ENCODE data around the gene SH3RF1.

SH3RF1 gene

GRCh38 chr4:169061386-169061785 is 209.4 kb downstream of the SH3RF1 start:
- no peak overlapping the region for H3K4me3 Mint-ChIP-seq
- CTCF ChIA-PET, result no interaction called here
- H3K27ac Mint-ChIP-seq, result no peak overlapping the region
- DNase-seq, result no peak
- H3K4me1 Mint-ChIP-seq, result no peaks in the 10 kb centered on the region
- H3K9me3 Mint-ChIP-seq, result no peaks in the 10 kb centered on the region
- H3K27me3 Mint-ChIP-seq, result no peaks in the 10 kb centered on the region
- no peaks in the 10 kb centered on the region for H3K36me3 Mint-ChIP-seq

DNA sequence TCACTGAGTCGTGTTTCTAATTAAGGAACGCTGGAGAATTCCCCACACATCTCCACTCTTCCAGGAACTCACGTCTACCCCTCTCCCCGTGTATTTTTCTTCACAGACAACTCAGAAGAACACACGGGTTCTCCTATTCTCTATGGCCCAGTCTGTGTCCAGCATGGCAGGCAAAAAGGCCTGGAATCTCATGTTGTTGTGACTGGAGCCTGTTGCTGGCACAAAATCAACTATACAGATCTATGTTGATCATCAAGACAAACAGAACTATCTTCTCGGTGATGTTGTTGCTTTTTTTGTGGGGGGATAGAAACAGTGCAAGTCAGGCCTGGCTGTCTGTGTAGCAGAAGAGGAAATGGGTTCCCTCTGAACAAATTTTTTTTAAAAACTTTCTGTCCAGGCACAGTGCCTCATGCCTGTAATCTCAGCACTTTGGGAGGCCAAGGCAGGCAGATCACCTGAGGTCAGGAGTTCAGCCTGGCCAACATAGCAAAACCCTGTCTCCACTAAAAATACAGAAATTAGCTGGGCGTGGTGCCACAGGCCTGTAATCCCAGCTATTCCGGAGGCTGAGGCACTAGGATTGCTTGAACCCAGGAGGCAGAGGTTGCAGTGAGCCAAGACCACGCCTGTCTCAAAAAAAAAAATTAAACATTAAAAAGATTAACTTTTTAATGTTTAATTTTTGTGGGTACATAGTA is 210.2 kb downstream of the SH3RF1 start:
- no peaks in the 10 kb centered on the region for H3K4me1 Mint-ChIP-seq
- H3K4me3 Mint-ChIP-seq, result no peak overlapping the region
- no peaks in the 10 kb centered on the region for H3K36me3 Mint-ChIP-seq
- CTCF ChIA-PET, result no interaction called here
- no peaks in the 10 kb centered on the region for H3K27me3 Mint-ChIP-seq
- no peak overlapping the region for H3K27ac Mint-ChIP-seq
- DNase-seq, result no peak
- H3K9me3 Mint-ChIP-seq, result no peaks in the 10 kb centered on the region

- peaks cover 2% of the 10 kb centered on the region for H3K27me3 Mint-ChIP-seq
- CTCF ChIA-PET, result no interaction called here
- H3K4me1 Mint-ChIP-seq, result no peaks in the 10 kb centered on the region
- H3K36me3 Mint-ChIP-seq, result no peaks in the 10 kb centered on the region
- DNase-seq, result no peak
- H3K27ac Mint-ChIP-seq, result no peak overlapping the region
- H3K9me3 Mint-ChIP-seq, result no peaks in the 10 kb centered on the region
- H3K4me3 Mint-ChIP-seq, result no peak overlapping the region
Measured at GRCh38 chr4:169059306-169060211, 211.2 kb downstream of the SH3RF1 start.

DNA sequence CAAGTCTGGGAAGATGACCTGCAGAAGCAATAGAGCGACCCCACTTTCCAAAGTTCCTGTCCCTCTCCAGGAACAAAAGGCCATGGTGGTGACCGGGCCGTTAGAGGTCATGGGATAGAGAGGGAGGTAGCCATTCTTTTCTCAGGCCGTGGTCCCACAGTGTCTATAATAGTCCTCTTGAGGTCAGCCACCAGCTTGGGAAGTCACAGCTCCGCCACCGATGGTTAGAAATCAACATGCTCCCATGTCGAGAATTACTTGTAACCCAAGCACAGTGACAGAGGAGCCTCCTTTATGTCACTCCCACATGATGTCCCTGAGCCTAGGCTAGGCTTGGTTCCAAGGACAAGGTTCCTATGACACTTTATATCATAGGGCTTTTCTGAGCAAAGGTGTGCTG is 212.4 kb downstream of the SH3RF1 start:
- Mint-ChIP-seq H3K36me3 (no peaks in the 10 kb centered on the region), H3K27ac (no peak overlapping the region), H3K4me3 (no peak overlapping the region), H3K4me1 (no peaks in the 10 kb centered on the region), H3K27me3 (peaks cover 3% of the 10 kb centered on the region), H3K9me3 (no peaks in the 10 kb centered on the region)
- DNase-seq, result no peak
- CTCF ChIA-PET, result no interaction called here

DNA sequence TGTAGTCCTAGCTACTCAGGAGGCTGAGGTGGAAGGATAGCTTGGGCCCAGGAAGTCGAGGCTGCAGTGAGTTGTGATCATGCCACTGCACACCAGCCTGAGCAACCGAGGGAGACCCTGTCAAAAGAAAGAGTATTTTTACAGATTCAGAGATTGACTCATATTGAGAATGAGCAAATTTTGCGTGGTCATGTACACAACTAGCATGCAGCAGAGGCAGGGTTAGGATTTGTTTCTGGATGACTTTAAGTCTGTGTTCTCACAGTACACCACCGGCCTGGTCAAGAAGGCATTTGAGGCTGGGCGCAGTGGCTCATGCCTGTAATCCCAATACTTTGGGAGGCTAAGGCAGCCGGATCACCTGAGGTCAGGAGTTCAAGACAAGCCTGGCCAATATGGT is 215.9 kb downstream of the SH3RF1 start:
- H3K36me3 Mint-ChIP-seq, result no peaks in the 10 kb centered on the region
- H3K4me3 Mint-ChIP-seq, result no peak overlapping the region
- peaks cover 3% of the 10 kb centered on the region for H3K27me3 Mint-ChIP-seq
- CTCF ChIA-PET, result no interaction called here
- DNase-seq, result no peak
- H3K4me1 Mint-ChIP-seq, result no peaks in the 10 kb centered on the region
- no peaks in the 10 kb centered on the region for H3K9me3 Mint-ChIP-seq
- no peak overlapping the region for H3K27ac Mint-ChIP-seq

- no peak overlapping the region for H3K4me3 Mint-ChIP-seq
- H3K9me3 Mint-ChIP-seq, result no peaks in the 10 kb centered on the region
- no peaks in the 10 kb centered on the region for H3K4me1 Mint-ChIP-seq
- H3K27me3 Mint-ChIP-seq, result peaks cover 3% of the 10 kb centered on the region
- H3K27ac Mint-ChIP-seq, result no peak overlapping the region
- H3K36me3 Mint-ChIP-seq, result no peaks in the 10 kb centered on the region
- CTCF ChIA-PET, result no interaction called here
- DNase-seq, result no peak
Measured at GRCh38 chr4:169052594-169052945, 218.2 kb downstream of the SH3RF1 start.

DNA sequence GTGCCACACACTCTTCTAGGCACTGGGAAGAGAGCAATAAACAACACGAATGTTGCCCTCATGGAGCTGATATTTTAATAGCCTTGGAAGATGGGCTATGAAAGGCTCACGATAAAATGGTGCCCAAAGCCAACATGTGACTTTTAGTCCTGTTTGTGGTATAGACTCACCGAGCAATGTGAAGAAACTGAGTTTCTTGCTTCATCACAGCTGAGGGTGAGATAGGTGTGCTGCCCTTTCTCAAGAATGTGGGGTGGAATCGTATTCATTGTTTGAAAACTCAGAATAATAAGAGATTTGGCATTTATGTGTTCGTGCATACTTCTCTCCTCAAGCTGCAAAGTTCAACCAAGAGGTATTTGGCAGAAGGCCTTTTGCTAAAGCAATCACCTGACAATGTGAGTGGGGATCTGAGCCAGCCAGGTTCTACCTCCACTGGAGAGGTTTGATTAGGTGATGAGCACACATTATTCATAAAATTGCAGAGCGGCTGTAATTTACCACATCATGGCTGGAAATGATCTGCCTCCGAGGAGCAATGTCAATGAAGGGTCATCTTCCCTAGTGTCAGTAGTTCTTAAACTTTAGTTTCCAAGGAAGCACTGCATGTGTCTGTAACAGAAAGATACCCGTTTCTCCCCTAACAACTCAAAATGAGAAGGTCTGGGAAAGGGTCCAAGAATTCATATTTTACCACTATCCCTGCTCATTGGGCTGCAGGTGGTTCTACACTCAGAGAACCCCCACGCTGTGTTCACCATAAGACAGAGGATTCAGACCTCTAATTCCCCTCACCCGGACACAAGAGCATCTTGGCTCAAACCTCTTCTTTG is 218.8 kb downstream of the SH3RF1 start:
- Mint-ChIP-seq H3K27ac (no peak overlapping the region), H3K4me1 (no peaks in the 10 kb centered on the region), H3K9me3 (no peaks in the 10 kb centered on the region), H3K4me3 (no peak overlapping the region), H3K36me3 (no peaks in the 10 kb centered on the region), H3K27me3 (peaks cover 3% of the 10 kb centered on the region)
- CTCF ChIA-PET, result no interaction called here
- DNase-seq, result no peak

DNA sequence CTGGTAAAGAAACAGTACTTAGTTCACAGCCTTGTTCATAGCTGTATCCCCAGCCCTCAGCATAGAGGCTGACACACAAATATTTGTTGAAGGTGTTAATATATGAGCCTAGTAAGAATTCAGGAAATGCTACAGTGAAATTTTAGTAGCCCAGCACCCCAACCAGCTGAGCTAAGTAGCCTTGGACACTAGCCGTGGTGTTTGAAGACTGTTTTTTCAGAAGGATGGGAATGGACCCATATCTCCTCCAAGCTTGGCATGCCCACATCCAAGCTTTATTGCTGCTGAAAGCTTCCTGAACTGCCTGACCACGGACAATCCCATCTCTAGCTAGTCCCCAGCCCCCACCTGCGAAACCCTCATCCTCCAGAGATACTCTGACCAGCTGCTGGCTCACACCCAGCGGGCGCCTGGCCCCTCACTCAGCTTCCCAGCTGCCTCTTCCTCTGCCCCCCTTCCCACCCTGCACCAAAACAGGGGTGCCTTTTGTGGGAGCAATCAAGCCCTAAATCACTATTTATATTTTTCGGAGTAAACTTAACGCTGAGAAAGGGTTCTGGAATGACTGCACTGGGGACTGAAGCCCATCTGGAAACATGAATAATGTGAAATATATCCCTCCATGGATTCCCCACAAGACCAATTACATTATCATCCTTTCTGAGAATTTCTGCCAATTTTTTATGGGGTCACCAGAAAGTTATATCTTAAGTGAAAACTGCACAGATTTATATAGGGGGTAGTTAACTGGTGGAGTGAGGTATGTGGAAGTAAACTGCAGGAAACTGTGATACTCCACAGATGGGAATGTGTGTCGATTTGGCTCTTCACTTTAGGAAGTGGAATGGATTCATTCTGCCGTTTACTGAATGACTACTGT is 219.6 kb downstream of the SH3RF1 start:
- Mint-ChIP-seq H3K9me3 (no peaks in the 10 kb centered on the region), H3K36me3 (no peaks in the 10 kb centered on the region), H3K4me1 (no peaks in the 10 kb centered on the region), H3K27ac (no peak overlapping the region), H3K4me3 (no peak overlapping the region), H3K27me3 (peaks cover 3% of the 10 kb centered on the region)
- CTCF ChIA-PET, result no interaction called here
- no peak for DNase-seq

- CTCF ChIA-PET, result no interaction called here
- Mint-ChIP-seq H3K27ac (no peak overlapping the region), H3K27me3 (peaks cover 3% of the 10 kb centered on the region), H3K4me3 (no peak overlapping the region), H3K36me3 (no peaks in the 10 kb centered on the region), H3K4me1 (no peaks in the 10 kb centered on the region), H3K9me3 (no peaks in the 10 kb centered on the region)
- DNase-seq, result no peak
Measured at GRCh38 chr4:169050284-169050683, 220.5 kb downstream of the SH3RF1 start.

DNA sequence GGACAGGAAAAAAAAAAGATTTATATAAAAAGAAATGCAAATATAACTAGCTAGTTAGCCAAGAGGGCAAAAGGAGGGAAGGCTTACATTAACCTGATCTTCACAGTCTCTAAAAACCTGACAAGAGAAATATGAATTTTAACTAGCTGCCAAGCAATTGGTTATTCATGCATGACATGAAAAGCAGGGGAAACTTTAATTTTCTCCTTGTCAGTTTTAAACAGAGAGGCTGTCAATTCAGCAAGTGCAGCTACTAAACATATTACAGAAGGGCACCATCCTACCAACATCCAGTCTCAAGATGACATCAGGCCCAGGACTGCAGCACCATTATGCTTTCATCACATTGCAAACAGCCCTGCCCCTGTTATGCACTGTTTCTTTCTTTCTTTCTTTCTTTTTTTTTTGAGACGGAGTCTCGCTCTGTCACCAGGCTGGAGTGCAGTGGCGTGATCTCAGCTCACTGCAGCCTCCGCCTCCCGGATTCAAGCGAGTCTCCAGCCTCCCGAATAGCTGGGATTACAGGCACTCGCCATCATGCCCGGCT is 221.8 kb downstream of the SH3RF1 start:
- no peak overlapping the region for H3K4me3 Mint-ChIP-seq
- H3K4me1 Mint-ChIP-seq, result no peaks in the 10 kb centered on the region
- H3K9me3 Mint-ChIP-seq, result no peaks in the 10 kb centered on the region
- no peak for DNase-seq
- CTCF ChIA-PET, result interaction anchor here (1.4 kb wide), 1 partner anchor 10 kb away, joined by 3 read pairs; no protein-coding TSS in a partner anchor
- no peaks in the 10 kb centered on the region for H3K27me3 Mint-ChIP-seq
- H3K27ac Mint-ChIP-seq, result no peak overlapping the region
- H3K36me3 Mint-ChIP-seq, result no peaks in the 10 kb centered on the region

GRCh38 chr4:169047956-169048355 is 222.8 kb downstream of the SH3RF1 start:
- DNase-seq, result no peak
- H3K27ac Mint-ChIP-seq, result no peak overlapping the region
- CTCF ChIA-PET, result interaction anchor here (1.4 kb wide), 1 partner anchor 9 kb away, joined by 3 read pairs; no protein-coding TSS in a partner anchor
- no peaks in the 10 kb centered on the region for H3K27me3 Mint-ChIP-seq
- no peaks in the 10 kb centered on the region for H3K9me3 Mint-ChIP-seq
- no peak overlapping the region for H3K4me3 Mint-ChIP-seq
- no peaks in the 10 kb centered on the region for H3K4me1 Mint-ChIP-seq
- no peaks in the 10 kb centered on the region for H3K36me3 Mint-ChIP-seq

- Mint-ChIP-seq H3K27me3 (peaks cover 8% of the 10 kb centered on the region), H3K4me1 (no peaks in the 10 kb centered on the region), H3K9me3 (no peaks in the 10 kb centered on the region), H3K27ac (no peak overlapping the region), H3K4me3 (no peak overlapping the region), H3K36me3 (no peaks in the 10 kb centered on the region)
- no peak for DNase-seq
- CTCF ChIA-PET, result no interaction called here
Measured at GRCh38 chr4:169045862-169046584, 224.7 kb downstream of the SH3RF1 start.

All from activated naive CD4-positive, alpha-beta T cell treated with anti-CD3 and anti-CD28 coated beads, Interleukin-2, amount 10 ng/mL, durations not matched to agents 7 days and 5 days (primary cell).